NCI-H510A treated with DMSO at 0.1 percent for 48 hours (cell line): ENCODE measurements around the gene DCC.

Source experiments
- DNase-seq: peaks from one replicate; lab custom pipeline; 2025; lab: John Stamatoyannopoulos, UW

The DCC gene

DNA sequence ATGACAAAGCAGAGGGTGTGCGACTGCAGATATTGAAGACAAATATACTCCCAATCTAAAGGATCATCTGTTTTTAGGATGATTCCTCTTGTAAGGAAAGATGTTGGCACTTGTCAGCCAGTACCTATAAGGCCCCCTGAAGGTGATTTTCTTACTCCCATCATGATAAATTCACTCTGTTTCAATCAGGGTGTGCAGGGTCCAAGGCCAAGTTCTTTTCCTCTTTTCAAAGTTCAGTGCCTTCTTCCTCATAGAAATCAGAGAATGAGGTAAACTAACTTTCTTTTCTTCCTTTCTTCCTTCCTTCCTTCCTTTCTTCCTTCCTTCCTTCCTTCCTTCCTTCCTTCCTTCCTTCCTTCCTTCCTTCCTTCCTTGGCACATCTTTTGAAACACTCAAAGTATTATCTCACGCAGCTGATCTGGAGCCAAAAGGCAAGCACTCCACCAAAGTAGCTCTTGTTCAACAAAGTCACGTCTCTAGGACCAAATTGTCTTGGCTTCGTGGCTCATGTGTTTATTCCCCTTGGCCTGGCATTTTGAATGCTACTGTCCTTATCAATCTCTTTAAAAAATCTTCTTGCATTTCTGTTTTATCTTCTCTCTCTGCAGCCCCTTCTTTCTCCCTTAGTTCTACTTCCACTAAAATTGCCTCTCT, 87.7 kb downstream of the DCC start:
- DNase-seq, result no peak

DNA sequence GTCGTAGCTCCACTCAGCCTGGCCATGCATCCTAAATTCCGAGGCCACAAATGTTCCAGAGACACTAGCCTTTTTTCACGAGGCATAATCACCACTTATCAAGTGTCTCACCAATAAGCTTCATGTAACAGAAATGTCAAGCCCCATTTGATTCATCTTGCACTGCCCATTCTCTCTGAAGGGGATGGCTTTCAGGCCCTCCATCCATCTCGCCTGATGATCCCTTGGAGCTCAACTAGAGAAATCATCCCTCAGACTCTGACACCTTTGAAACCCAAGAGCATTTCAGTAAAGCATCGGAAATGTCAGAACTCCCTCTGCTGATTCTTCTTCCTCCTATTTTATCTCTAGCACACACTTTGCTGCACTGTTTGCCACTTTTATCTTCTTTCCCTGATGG, 91.7 kb downstream of the DCC start:
- DNase-seq, result no peak

DNA sequence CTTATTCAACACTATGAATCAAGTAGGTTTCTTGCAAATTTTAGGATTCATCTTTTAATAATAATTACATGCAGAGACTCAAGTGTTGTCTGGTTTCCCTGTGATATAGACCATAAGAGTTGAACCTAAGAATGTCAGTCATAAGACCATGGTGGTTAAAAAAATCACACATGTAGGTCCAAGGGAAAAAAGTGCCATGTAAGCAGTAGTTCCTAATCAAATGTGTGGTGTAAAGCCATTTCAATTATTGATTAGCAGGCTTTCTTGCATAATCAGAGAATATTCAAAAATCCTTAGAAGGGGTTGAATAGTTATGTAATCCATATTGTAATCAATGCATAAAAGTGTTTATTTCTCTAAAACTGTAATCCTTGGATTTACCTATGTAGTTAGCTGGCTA, 93.8 kb downstream of the DCC start:
- DNase-seq, result no peak

DNA sequence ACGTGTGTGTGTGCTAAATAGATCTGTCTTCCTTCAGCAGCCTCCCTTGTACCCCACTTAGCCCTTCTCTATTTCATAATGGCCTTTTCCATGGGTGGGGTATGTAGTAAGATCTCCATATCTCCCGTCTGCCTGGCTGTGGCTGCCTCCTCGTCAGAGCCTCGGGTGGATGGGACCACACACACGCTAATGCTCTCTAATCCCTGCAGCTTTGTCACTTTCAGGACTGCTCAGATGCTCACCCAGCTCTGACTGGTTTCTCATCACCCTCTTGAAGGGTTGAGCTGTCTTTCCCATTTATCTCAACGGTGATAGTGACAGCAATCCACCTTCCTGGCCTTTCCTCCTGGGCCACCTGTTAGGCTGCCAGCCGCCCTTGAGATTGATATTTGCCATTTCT, 95.3 kb downstream of the DCC start:
- DNase-seq, result no peak

DNA sequence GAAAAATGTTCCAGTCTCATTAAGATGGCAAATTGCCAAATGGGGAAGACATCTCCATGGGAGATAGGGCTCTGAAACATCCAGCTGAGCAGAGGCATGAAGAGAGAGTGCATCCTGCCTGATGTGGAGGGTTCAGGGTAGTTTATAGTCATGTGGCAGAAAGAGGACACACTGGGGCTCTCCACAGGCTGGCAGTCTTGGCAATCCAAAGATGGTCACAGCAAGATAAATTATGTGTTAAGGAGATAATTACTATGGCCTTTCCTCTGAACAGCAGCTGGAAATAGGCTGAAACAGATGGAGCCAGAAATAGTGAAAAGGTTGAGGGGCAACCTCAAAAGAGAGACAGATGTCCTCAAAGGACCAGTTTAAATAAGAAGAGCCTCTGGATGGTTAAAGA, 97.2 kb downstream of the DCC start:
- DNase-seq, result no peak

DNA sequence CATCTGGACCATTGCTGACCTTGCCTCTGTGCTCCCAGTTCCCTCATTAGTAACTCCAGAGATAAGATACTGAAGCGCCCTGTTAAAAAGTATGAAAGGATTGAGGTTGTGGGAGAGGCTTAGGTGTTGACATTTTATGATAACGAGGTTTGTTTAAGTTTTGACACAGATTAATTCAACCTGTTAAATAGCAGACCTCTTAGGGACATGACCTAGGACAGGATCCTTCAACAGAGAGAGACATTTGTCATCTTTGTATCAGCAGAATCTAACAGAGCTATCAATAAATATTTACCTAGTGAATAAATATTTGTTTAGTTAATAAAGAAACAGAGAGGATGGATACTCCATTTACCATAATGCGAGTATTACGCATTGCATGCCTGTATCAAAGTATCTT, 99.5 kb downstream of the DCC start:
- DNase-seq, result peak; percentile 15

DNA sequence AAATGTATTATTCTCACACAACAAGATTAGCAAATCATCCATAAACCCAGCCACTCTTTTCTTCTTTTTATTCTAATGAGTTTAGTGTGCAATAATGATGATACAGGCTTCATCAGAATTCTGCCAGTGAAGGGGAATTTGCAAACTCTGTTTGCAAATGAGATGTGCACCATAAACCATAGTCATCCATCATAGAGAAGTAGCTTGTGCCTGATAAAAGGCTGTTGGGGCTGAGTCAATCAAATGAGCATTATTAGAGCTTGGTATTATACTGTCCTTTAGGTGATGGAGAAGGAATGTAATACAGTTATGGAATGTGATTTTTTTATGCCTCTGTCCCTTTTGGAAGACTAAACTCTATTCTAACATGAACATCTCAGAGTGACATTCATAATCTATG, 101.8 kb downstream of the DCC start:
- no peak for DNase-seq

DNA sequence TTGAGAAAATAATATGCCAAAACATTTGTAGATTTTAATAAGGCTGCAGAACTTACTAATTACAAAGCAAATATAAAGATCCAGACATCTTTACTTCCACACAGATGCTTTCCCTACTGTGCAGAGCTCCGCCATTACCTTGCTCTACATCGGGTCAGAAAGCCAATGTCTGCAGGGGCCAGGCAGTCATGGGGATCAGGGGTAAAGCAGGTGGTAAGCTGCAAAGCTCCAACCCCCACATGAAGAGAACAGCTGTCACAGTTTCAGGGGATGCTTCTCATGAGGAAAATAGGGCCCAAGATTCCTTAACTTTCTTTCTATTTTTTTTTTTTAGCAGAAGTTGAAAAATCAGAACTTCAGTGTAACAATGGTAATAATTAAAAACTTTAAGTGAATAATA, 102.7 kb downstream of the DCC start:
- no peak for DNase-seq

DNA sequence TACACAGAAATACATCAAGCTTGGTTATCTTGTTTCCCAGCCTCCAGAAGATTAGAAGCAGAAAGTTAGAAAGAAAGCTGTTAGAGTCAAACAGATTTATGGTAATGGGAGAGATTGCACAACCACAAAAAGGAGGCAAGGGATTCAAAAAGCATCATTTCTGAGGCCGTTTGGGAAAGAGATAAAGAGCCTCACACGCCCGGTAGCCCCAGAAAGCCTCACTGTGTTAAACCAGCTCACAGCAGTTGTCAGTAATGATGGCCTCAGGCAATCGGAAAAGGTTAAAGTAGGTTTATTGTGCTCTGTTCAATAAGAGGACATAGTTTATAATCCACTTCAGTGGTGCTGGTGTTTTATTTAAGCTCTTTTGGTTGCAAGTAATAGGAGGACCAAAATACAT, 111.3 kb downstream of the DCC start:
- DNase-seq, result no peak

DNA sequence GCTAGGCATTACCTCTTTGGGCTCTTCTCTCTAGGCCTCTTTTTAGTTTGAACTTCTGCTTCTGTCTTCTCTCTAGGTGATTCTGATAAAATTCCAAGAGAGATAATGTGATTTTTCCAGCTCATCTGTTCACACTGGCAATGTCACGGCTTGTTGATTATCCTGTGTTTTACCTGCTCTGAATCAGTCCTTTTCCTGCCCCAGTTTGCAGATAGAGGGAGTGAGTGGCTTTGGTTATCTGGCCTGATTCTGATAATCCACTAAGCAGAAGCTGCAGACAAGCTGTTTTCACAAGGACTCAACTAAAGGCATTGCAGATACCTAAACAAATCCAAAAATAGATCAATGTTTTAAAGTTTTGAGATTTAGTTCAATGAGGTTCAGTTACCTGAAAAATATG, 111.9 kb downstream of the DCC start:
- DNase-seq, result no peak

DNA sequence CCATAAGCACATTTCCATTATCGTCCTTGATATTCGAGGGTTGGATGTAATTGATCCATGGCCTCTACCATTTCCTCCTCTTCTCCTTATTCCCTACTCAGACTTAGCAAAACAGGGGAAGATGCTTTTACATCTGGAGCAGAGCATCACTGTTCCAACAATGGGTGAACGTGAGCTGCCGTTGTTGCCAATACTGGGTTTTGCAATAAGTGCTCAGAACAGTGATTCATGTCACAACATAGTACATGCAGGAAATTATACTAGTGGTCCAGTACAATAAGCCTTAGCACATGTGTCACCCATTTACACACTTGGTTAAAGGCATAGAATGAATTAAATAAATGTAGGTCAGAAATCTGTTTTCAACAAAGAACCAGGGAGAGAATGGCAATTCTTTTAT, 112.4 kb downstream of the DCC start:
- no peak for DNase-seq

DNA sequence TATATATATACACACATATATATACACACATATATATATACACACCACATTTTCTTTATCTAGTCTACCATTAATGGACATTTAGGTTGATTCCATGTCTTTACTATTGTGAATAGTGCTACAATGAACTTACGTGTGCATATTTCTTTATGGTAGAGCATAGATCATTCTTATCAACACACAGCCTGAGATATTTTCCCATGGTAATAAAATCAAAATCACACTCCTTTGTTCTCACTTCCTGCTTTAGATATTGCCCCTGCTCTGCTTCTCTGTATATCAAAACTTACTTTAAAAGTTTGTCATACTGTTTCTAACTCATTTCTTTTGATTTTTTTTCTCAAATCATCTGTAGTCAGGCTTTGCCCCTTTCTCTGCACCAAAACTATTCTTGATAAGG, 119.9 kb downstream of the DCC start:
- no peak for DNase-seq

DNA sequence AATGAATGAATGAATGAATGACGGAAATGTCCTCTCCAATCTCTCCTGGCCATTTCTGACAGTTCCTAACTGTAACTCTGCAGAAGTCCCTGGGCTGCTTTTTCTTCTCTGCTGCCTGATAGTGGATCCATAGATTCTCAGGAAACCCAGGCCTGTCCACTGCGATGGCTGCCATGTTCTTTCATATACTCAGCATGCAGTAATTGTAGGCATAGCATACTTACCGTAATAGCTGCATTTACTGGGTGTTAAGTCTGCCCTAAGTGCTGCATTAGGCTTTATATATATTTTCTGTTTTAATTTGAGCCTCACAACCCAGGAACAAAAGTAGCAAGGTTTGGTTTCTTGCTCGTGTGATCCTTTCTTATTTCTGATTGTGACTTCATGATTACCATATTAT, 122.9 kb downstream of the DCC start:
- no peak for DNase-seq

DNA sequence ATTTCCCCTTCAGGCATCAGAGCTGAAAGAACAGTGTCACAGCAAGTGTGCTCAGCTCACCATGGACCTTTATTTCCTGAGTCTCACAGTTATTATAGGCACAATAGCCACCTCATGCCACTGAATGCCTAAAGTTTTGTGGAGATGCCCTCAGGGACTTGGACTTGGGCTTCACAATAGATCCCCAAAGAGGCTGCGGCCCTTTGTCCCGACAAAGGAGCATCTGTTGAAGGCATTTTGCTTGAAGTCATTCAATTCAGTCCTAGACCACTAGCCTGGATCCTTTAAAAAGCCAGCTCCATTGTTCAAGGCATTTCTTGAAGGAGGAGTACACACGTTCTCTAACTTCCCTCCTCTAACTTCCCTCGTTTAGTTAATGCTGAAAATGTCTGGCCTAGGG, 125.4 kb downstream of the DCC start:
- DNase-seq, result no peak

DNA sequence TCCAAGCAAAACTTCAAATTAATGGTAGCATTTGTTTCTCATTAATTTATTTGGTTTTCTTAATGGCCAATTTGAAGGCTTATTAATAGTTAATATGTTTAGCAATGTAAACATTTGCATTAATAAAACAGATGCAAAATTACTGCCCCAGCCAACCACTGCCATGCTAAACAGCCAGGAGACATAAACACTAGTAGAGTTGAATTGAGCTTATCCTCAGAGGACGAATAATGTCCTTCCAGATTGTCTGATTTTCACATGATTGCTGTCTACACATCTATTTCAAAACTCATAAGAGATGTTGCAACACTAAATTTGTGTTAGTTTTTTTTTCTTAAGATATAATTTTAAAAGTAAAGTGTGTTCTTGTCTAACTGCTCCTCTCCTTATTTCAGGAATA, 128.5 kb downstream of the DCC start:
- no peak for DNase-seq

DNA sequence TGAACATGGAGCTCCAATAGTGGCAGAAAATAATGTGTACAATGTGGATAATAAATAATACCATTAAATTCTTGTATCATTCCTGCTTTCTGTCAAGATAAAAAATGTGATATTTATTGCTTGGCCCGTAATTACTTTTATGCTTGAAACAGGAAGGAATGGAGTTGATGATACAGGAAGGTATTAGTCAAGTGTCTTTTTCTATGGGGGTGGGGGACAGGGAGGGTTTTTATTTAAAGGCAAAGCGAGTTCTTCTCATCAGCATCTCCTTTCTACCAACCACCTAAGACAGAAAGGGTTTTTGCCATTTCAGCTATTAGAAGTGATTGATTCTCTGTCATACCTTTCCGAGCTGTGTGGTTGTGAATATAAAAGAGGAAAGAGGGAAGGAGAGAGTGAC, 135.3 kb downstream of the DCC start:
- no peak for DNase-seq

DNA sequence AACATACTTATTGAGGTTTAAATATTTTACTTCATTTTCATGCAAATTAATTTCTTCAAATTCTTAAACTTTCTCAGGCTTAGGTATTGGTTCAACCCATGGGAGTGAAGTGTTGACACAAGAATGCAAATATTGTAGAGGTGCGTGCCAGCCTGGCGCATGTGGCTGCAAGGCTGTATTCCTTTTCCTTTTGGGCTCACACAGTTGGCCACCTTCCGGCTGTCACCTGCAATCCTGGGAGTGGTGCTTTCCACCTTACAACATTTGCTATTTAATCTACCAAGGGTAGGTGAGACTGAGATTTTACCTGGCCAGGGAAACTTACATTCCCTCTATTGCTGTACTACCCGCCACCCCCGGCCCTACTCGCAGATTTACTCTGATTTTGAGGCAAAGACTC, 141.1 kb downstream of the DCC start:
- DNase-seq, result no peak

DNA sequence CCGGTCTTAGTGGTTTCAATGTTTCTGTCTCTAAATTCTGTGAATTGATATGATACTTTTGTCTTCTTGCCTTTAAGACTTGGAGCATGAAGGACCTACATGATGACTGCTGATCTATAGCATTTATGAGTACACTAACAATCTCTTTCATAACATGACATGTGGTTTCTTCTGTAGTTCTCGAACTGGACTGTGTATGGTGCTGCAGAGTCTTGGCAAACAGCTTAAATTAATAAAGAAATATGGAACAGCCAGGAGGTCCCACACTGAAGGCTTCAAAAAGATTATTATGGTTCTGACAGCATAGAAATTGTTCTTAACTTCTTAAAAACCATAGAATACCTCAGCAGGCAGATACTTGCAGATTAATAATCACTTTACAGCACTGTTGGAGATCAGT, 145.0 kb downstream of the DCC start:
- DNase-seq, result no peak

DNA sequence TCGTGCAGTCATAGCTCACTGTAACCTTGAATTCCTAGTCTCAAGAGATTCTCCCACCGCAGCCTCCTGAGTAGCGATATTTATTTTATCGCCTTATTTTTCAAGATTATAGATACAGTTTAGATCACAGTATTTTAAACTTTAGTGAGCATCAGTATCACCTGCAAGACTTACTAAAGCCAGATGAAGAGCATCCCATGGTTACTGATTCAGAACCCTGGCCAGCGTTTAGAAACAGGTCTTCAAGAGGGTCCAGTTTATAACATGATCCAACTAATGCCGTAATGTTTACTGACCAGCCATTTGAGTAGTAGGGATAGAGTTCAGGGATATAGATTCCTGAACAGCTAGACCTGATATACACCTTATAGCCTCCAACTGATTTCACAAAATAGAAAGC, 146.1 kb downstream of the DCC start:
- no peak for DNase-seq

DNA sequence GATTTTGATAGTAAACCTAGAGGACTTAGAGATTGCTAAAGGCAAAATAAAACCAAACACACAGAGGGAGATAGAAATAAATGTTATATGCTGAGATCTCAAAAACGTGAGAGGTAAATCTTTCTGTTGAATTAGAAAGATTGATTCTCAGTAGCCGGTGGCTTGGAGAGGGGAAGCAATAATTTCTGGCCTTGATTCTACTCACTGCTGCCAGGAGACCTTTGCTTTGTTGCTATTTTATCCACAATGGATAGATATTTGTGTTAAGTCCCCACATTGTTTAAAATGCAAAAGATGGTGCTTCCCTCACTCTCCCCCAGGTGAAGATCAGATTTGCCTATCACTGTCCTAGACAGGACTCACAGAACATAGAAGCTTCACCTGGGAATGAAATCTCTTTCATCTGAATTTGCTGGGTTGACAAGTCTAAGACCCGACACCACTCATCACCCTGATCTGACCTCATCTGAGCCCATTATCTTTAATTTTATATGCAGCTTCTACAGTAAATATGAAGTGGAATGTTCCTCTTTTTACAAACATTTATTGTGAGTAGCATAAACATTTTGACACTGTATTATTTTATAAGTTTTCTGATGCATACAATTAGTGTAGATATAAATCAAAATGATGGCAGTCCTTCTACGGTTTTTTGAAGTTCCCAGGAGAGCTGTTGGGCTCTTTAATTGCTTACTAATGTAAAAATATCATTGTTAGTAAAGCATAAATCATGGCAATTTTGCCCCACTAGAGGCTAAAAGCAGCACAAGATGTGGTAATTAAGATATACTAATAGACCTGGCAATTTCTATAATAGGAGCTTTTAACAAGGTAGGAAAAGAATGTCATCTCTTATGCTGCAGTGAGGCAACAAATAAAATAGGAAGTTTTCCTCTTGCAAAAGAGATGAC, 149.7 kb downstream of the DCC start:
- no peak for DNase-seq

DNA sequence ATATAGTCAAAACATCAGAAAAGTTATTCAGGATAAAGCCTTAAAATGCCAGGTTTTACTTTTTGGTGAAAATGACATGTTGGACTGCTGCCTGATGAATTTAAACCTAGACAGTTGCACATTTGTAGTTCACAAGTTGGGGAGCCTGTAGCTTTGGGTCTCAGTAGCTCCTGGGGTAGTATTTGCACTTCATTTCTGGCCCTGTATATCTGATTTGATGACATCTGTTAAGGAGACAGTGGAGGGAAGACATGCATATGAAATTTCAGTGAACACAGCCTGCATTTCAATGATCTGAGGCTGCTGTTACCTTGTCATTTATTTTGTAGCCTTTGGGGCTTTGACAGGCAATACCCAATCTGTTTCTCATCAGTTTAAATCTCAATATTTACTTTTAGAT, 156.4 kb downstream of the DCC start:
- DNase-seq, result no peak

DNA sequence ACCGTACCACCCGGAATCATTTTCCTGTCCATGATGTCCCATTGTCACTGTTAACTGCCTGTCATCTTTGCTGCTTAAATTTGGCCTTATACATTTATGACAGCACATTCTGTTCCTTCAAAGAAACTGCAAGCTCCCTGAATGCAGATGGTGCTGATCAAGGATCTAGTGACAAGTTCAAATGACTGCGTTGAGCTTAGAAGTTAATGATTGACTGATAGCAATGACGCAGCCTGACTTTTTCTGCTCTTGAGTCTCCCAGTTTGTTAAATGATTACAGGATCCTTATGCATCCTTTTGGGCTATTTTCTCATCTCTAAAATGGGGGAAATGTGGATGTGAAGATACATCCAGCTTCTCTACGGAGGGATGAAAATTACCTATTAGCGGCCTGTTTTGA, 159.0 kb downstream of the DCC start:
- no peak for DNase-seq

DNA sequence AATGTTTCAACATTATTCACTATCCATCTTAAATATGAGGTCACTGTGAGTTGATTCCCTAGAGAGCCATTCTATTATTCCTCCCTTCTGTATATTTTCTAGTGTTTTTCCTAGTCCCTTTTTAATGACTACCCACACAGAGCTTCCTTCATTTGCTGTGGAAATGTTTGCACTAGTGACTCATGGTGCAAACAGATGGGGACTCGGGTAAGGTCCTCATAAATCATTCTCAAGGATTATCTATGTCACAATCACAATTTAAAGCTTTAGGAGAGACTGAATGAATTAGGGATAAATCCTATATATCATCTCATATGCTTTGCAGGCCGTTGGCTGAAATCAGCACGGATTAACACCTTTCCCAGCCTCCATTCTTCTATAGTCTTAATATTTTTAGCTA, 159.6 kb downstream of the DCC start:
- peak; percentile 74 for DNase-seq

DNA sequence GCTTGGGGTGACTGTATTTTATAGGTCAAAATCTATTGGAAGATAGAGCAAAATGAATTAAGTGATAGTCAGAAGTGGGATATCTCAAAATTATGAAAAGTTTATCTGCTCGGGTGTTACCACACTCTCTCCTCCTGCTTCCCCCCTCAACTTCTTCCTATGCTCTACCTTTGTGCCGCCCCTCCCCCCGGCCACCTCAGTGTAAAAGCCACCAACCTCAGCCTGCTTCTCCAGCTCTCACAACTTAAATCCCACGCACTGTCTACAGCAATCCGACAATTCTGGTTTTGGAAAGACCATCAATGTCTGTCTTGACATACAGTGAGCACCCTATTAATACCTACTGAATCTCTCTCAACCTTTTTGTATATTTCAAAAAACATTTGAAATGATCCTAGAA, 164.6 kb downstream of the DCC start:
- DNase-seq, result no peak
